ENCODE results near the gene TSPAN18.

The TSPAN18 gene

GRCh38 chr11:44914105-44914504 is 187.3 kb downstream of the TSPAN18 start:
- no peak for DNase-seq
- Histone ChIP-seq H3K9ac (ENCODE audit: low read length) (no peak overlapping the region), H3K79me2 (ENCODE audit: control insufficient read depth, insufficient read depth, low read length, poor library complexity) (no peaks in the 10 kb centered on the region), H4K91ac (ENCODE audit: low read depth, low read length) (no peak overlapping the region), H3K4me2 (ENCODE audit: low read length) (no peak overlapping the region), H2AK5ac (ENCODE audit: low read length) (no peak overlapping the region), H3K14ac (ENCODE audit: low read length) (no peak overlapping the region), H4K8ac (ENCODE audit: low read depth, low read length) (no peak overlapping the region), H3K9me3 (ENCODE audit: insufficient read depth, low read depth, low read length) (no peaks in the 10 kb centered on the region), H2BK5ac (ENCODE audit: low read depth, low read length, poor library complexity) (no peak overlapping the region), H3K27ac (ENCODE audit: low read depth, low read length) (no peak overlapping the region), H3K18ac (ENCODE audit: low read length) (no peak overlapping the region), H2AFZ (ENCODE audit: insufficient read depth, low read length, poor library complexity) (no peak overlapping the region), H3K79me1 (ENCODE audit: low read length) (no peaks in the 10 kb centered on the region), H4K12ac (ENCODE audit: low read depth, low read length) (no peak overlapping the region), H3K36me3 (ENCODE audit: control insufficient read depth in 1 of 2, insufficient read depth in 2 of 2, low read length in 2 of 2) (no peaks in the 10 kb centered on the region), H3K23ac (ENCODE audit: low read length) (no peak overlapping the region), H3K27me3 (ENCODE audit: insufficient read depth, low read length) (no peaks in the 10 kb centered on the region), H3K4ac (ENCODE audit: low read depth, low read length) (no peak overlapping the region), H2BK120ac (ENCODE audit: insufficient read depth, low read length, poor library complexity) (no peak overlapping the region), H2BK12ac (ENCODE audit: low read length) (no peak overlapping the region), H3K4me3 (ENCODE audit: low read depth, low read length) (no peak overlapping the region), H3K4me1 (ENCODE audit: control insufficient read depth in 1 of 2, insufficient read depth in 2 of 2, low read length in 2 of 2) (no peaks in the 10 kb centered on the region)
- WGBS (ENCODE audit: extremely low coverage, insufficient coverage, insufficient read length), result no CpG with 5 or more reads among the region's 2 CpGs

- Histone ChIP-seq H3K79me1 (ENCODE audit: low read length) (no peaks in the 10 kb centered on the region), H4K12ac (ENCODE audit: low read depth, low read length) (no peak overlapping the region), H3K79me2 (ENCODE audit: control insufficient read depth, insufficient read depth, low read length, poor library complexity) (no peaks in the 10 kb centered on the region), H3K14ac (ENCODE audit: low read length) (no peak overlapping the region), H2AFZ (ENCODE audit: insufficient read depth, low read length, poor library complexity) (no peak overlapping the region), H4K91ac (ENCODE audit: low read depth, low read length) (no peak overlapping the region), H3K27ac (ENCODE audit: low read depth, low read length) (no peak overlapping the region), H2BK5ac (ENCODE audit: low read depth, low read length, poor library complexity) (no peak overlapping the region), H4K8ac (ENCODE audit: low read depth, low read length) (no peak overlapping the region), H3K4me2 (ENCODE audit: low read length) (no peak overlapping the region), H3K9ac (ENCODE audit: low read length) (no peak overlapping the region), H3K18ac (ENCODE audit: low read length) (no peak overlapping the region), H2BK12ac (ENCODE audit: low read length) (no peak overlapping the region), H3K9me3 (ENCODE audit: insufficient read depth, low read depth, low read length) (no peaks in the 10 kb centered on the region), H3K4me3 (ENCODE audit: low read depth, low read length) (no peak overlapping the region), H3K36me3 (ENCODE audit: control insufficient read depth in 1 of 2, insufficient read depth in 2 of 2, low read length in 2 of 2) (no peaks in the 10 kb centered on the region), H3K27me3 (ENCODE audit: insufficient read depth, low read length) (no peaks in the 10 kb centered on the region), H3K4ac (ENCODE audit: low read depth, low read length) (no peak overlapping the region), H2BK120ac (ENCODE audit: insufficient read depth, low read length, poor library complexity) (no peak overlapping the region), H2AK5ac (ENCODE audit: low read length) (no peak overlapping the region), H3K4me1 (ENCODE audit: control insufficient read depth in 1 of 2, insufficient read depth in 2 of 2, low read length in 2 of 2) (no peaks in the 10 kb centered on the region), H3K23ac (ENCODE audit: low read length) (no peak overlapping the region)
- no peak for DNase-seq
- whole genome bisulfite sequencing (ENCODE audit: extremely low coverage, insufficient coverage, insufficient read length), result no CpG with 5 or more reads among the region's 10 CpGs
Observed at GRCh38 chr11:44915004-44915403, 188.2 kb downstream of the TSPAN18 start.

- no peak overlapping the region for H4K8ac ChIP-seq (ENCODE audit: low read depth, low read length)
- no peak overlapping the region for H2BK12ac ChIP-seq (ENCODE audit: low read length)
- H2AK5ac ChIP-seq (ENCODE audit: low read length), result no peak overlapping the region
- no peaks in the 10 kb centered on the region for H3K27me3 ChIP-seq (ENCODE audit: insufficient read depth, low read length)
- no peak overlapping the region for H3K4ac ChIP-seq (ENCODE audit: low read depth, low read length)
- H3K4me1 ChIP-seq (ENCODE audit: control insufficient read depth in 1 of 2, insufficient read depth in 2 of 2, low read length in 2 of 2), result no peaks in the 10 kb centered on the region
- no peak overlapping the region for H4K12ac ChIP-seq (ENCODE audit: low read depth, low read length)
- H3K9ac ChIP-seq (ENCODE audit: low read length), result no peak overlapping the region
- no peak overlapping the region for H2BK120ac ChIP-seq (ENCODE audit: insufficient read depth, low read length, poor library complexity)
- H3K23ac ChIP-seq (ENCODE audit: low read length), result no peak overlapping the region
- H3K18ac ChIP-seq (ENCODE audit: low read length), result no peak overlapping the region
- WGBS (ENCODE audit: extremely low coverage, insufficient coverage, insufficient read length), result no CpG with 5 or more reads among the region's 10 CpGs
- no peaks in the 10 kb centered on the region for H3K79me2 ChIP-seq (ENCODE audit: control insufficient read depth, insufficient read depth, low read length, poor library complexity)
- no peak for DNase-seq
- no peak overlapping the region for H4K91ac ChIP-seq (ENCODE audit: low read depth, low read length)
- H3K4me2 ChIP-seq (ENCODE audit: low read length), result no peak overlapping the region
- H3K4me3 ChIP-seq (ENCODE audit: low read depth, low read length), result no peak overlapping the region
- no peak overlapping the region for H3K27ac ChIP-seq (ENCODE audit: low read depth, low read length)
- H3K14ac ChIP-seq (ENCODE audit: low read length), result no peak overlapping the region
- H2AFZ ChIP-seq (ENCODE audit: insufficient read depth, low read length, poor library complexity), result no peak overlapping the region
- H2BK5ac ChIP-seq (ENCODE audit: low read depth, low read length, poor library complexity), result no peak overlapping the region
- H3K79me1 ChIP-seq (ENCODE audit: low read length), result no peaks in the 10 kb centered on the region
- no peaks in the 10 kb centered on the region for H3K36me3 ChIP-seq (ENCODE audit: control insufficient read depth in 1 of 2, insufficient read depth in 2 of 2, low read length in 2 of 2)
- H3K9me3 ChIP-seq (ENCODE audit: insufficient read depth, low read depth, low read length), result no peaks in the 10 kb centered on the region
Observed at GRCh38 chr11:44915621-44916020, 188.9 kb downstream of the TSPAN18 start.

- H4K12ac ChIP-seq (ENCODE audit: low read depth, low read length), result no peak overlapping the region
- no peaks in the 10 kb centered on the region for H3K79me1 ChIP-seq (ENCODE audit: low read length)
- no peak overlapping the region for H3K27ac ChIP-seq (ENCODE audit: low read depth, low read length)
- no peaks in the 10 kb centered on the region for H3K27me3 ChIP-seq (ENCODE audit: insufficient read depth, low read length)
- H4K8ac ChIP-seq (ENCODE audit: low read depth, low read length), result no peak overlapping the region
- no peak overlapping the region for H2BK120ac ChIP-seq (ENCODE audit: insufficient read depth, low read length, poor library complexity)
- H3K79me2 ChIP-seq (ENCODE audit: control insufficient read depth, insufficient read depth, low read length, poor library complexity), result no peaks in the 10 kb centered on the region
- DNase-seq, result no peak
- no peaks in the 10 kb centered on the region for H3K4me1 ChIP-seq (ENCODE audit: control insufficient read depth in 1 of 2, insufficient read depth in 2 of 2, low read length in 2 of 2)
- no peak overlapping the region for H2BK5ac ChIP-seq (ENCODE audit: low read depth, low read length, poor library complexity)
- H3K4me3 ChIP-seq (ENCODE audit: low read depth, low read length), result no peak overlapping the region
- H3K9ac ChIP-seq (ENCODE audit: low read length), result no peak overlapping the region
- H3K18ac ChIP-seq (ENCODE audit: low read length), result no peak overlapping the region
- H2AK5ac ChIP-seq (ENCODE audit: low read length), result no peak overlapping the region
- H2BK12ac ChIP-seq (ENCODE audit: low read length), result no peak overlapping the region
- no peak overlapping the region for H3K23ac ChIP-seq (ENCODE audit: low read length)
- no peak overlapping the region for H3K4me2 ChIP-seq (ENCODE audit: low read length)
- no peaks in the 10 kb centered on the region for H3K9me3 ChIP-seq (ENCODE audit: insufficient read depth, low read depth, low read length)
- no peak overlapping the region for H3K4ac ChIP-seq (ENCODE audit: low read depth, low read length)
- WGBS (ENCODE audit: extremely low coverage, insufficient coverage, insufficient read length), result no CpG with 5 or more reads among the region's 8 CpGs
- H3K14ac ChIP-seq (ENCODE audit: low read length), result no peak overlapping the region
- H3K36me3 ChIP-seq (ENCODE audit: control insufficient read depth in 1 of 2, insufficient read depth in 2 of 2, low read length in 2 of 2), result no peaks in the 10 kb centered on the region
- H2AFZ ChIP-seq (ENCODE audit: insufficient read depth, low read length, poor library complexity), result no peak overlapping the region
- H4K91ac ChIP-seq (ENCODE audit: low read depth, low read length), result no peak overlapping the region
Observed at GRCh38 chr11:44916331-44916730, 189.6 kb downstream of the TSPAN18 start.
